BE2C (cell line): ENCODE measurements around the gene RBM47.

ENCODE experiments used
- DNase-seq: peaks from one replicate; pipeline ENCODE4 v3.0.0-alpha.2; 2020
- H3K27me3 ChIP-seq: fragments of 250-450 bp; sonication (Bioruptor Pico); 2 replicates; pipeline ENCODE4 v1.5.1; 2020; ENCODE audit warnings: mild to moderate bottlenecking
- H3K36me3 ChIP-seq: fragments of 250-450 bp; sonication (Bioruptor Pico); 2 replicates; pipeline ENCODE4 v1.5.1; 2020; ENCODE audit warnings: mild to moderate bottlenecking
- H3K4me1 ChIP-seq: fragments of 250-450 bp; sonication (Bioruptor Pico); 2 replicates; pipeline ENCODE4 v1.5.1; 2020
- H3K4me3 ChIP-seq: 2 replicates; pipeline ENCODE4 v1.5.1; 2011; ENCODE audit warnings: low read depth, low read length
- H3K9me3 ChIP-seq: fragments of 250-450 bp; sonication (Bioruptor Pico); 2 replicates; pipeline ENCODE4 v1.5.1; 2020
- CTCF ChIP-seq: IDR thresholded peaks from 2 replicates; pipeline ENCODE4 v1.5.1; 2012; ENCODE audit warnings: mild to moderate bottlenecking, low read depth, low read length

Gene RBM47

GRCh38 chr4:40612283-40612682 lies 17.4 kb downstream of the RBM47 start:
- H3K27me3 ChIP-seq: no peaks in the 10 kb centered on the region
- peaks cover 4% of the 10 kb centered on the region for H3K4me1 ChIP-seq
- no peaks in the 10 kb centered on the region for H3K36me3 ChIP-seq
- H3K4me3 ChIP-seq: no peak overlapping the region
- no peak for TF ChIP-seq CTCF
- no peaks in the 10 kb centered on the region for H3K9me3 ChIP-seq
- DNase-seq: no peak

- Histone ChIP-seq H3K27me3 (no peaks in the 10 kb centered on the region), H3K36me3 (no peaks in the 10 kb centered on the region), H3K4me1 (peaks cover 4% of the 10 kb centered on the region), H3K9me3 (no peaks in the 10 kb centered on the region), H3K4me3 (no peak overlapping the region)
- DNase-seq: peak; percentile 15
- no peak for TF ChIP-seq CTCF
Observed at GRCh38 chr4:40608628-40609027, 21.0 kb downstream of the RBM47 start.

GRCh38 chr4:40607221-40607620 lies 22.4 kb downstream of the RBM47 start:
- no peaks in the 10 kb centered on the region for H3K36me3 ChIP-seq
- TF ChIP-seq CTCF: no peak
- H3K4me1 ChIP-seq: peaks cover 4% of the 10 kb centered on the region
- no peaks in the 10 kb centered on the region for H3K27me3 ChIP-seq
- H3K4me3 ChIP-seq: no peak overlapping the region
- no peaks in the 10 kb centered on the region for H3K9me3 ChIP-seq
- no peak for DNase-seq

- no peak overlapping the region for H3K4me3 ChIP-seq
- TF ChIP-seq CTCF: peak; percentile 28; the same call in 1 of the 2 replicates
- H3K36me3 ChIP-seq: no peaks in the 10 kb centered on the region
- H3K4me1 ChIP-seq: peaks cover 4% of the 10 kb centered on the region
- H3K9me3 ChIP-seq: no peaks in the 10 kb centered on the region
- H3K27me3 ChIP-seq: no peaks in the 10 kb centered on the region
- DNase-seq: no peak
Observed at GRCh38 chr4:40606239-40606767, 23.4 kb downstream of the RBM47 start.

GRCh38 chr4:40603281-40603680 lies 26.4 kb downstream of the RBM47 start:
- H3K9me3 ChIP-seq: no peaks in the 10 kb centered on the region
- H3K4me1 ChIP-seq: no peaks in the 10 kb centered on the region
- no peak for TF ChIP-seq CTCF
- no peaks in the 10 kb centered on the region for H3K27me3 ChIP-seq
- no peaks in the 10 kb centered on the region for H3K36me3 ChIP-seq
- no peak for DNase-seq
- H3K4me3 ChIP-seq: no peak overlapping the region

- Histone ChIP-seq H3K4me1 (no peaks in the 10 kb centered on the region), H3K27me3 (no peaks in the 10 kb centered on the region), H3K9me3 (no peaks in the 10 kb centered on the region), H3K4me3 (no peak overlapping the region), H3K36me3 (no peaks in the 10 kb centered on the region)
- no peak for DNase-seq
- TF ChIP-seq CTCF: no peak
Observed at GRCh38 chr4:40601641-40602040, 28.0 kb downstream of the RBM47 start.
